IPS-NIHi11 (cell line): ENCODE data around the gene CACNB4.
"Not testable (repeated sequence)": the region's sequence is repeated elsewhere in the genome, so short reads cannot be mapped to it uniquely, and the experiment has no call there.

Experiments
- DNase-seq: peaks from one replicate; pipeline ENCODE4 v3.0.0; 2012; ENCODE audit warnings: mixed read lengths, low spot score

The CACNB4 gene

DNA sequence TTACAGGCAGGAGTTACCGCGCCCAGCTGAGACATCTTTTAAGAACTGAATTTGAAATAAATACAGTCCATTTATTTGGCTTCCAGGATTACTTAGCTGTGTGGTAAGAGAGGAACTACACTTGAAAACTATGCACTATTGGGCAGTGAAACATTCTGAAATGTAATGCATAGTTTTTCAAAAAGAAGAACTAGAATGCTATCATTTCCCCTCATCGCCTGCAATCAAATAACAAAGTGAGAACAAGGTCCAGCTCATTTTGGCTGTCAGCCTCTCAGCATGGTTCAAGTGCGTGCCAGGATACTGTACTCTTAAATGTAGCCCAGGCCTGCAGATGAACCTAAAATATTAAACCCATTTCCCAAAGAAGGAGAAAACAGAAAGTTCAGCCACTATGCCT is 194.0 kb downstream of the CACNB4 start:
- DNase-seq = no peak

DNA sequence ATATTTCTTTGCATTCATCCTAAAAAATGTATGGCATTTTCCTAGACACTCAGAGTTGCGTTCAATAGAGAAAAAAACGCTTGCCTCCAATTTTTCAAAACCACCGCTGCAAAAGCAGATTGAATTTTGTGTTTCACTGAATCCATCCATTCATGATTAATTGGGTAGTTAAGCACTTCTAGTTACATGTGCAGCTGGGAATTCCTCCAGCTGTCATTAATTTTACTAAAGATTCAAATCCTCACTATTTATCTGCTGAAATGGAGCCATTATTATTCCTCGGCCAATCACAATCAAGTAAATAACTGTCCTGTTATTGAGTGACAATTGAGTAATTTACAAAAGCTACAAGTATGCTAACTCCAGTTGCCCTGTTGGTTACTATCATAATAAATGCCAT is 194.8 kb downstream of the CACNB4 start:
- DNase-seq = no peak

DNA sequence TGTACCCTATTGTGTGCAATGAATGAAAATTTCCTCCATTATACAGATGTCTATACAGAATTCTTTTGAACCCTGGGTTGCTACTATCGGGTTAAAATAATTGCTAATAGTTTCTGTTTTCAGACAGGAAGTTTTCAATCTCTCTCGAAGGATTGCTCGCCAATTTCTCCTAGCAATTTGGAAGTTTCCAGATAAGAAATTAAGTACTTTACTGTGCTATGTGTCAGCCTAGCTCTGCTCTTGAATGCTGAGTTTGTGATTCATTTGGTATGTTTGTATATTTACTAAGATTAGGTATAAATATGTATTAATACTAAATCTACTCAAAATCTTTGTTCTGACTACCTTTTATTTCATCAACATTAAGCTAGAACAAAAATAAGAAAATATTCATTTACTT is 196.0 kb downstream of the CACNB4 start:
- DNase-seq = no peak

DNA sequence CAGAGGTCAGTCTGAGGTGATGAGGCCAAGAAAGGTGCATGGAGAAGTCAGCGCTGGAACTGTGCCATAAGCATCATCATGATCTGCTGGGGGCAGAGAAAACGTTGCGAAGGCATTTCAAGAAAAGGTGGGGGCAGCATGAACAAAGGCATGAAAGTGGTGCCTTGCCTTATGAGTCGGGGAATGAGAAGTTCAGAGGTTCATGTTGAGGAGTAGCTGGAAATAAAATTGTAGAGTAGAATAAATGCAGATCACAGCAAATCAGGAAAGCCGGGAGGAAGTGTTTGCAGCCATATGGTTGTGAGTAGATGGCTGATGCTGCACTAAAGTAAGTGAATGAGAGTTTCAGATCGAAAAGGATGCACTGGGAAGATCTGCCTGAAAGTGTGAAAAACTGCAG is 198.5 kb downstream of the CACNB4 start:
- no peak for DNase-seq

DNA sequence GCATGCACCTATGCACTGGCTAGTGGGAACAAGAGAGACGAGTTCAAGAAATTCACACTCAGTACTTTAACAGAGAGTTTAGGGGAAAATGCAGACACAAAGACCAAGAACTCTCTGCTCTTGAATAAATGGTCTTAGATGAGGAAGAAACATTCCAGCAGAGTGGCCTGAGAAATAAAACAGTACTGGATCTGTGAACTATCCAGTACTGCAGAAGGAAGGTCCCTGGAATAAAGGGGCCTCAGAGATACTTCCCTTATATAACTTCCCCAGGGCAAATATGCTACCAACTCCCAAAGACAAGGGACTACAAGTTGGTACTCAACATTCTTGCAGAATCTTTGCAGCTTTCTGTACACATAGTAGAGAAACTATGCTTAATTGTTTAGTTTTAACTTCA is 199.7 kb downstream of the CACNB4 start:
- no peak for DNase-seq

DNA sequence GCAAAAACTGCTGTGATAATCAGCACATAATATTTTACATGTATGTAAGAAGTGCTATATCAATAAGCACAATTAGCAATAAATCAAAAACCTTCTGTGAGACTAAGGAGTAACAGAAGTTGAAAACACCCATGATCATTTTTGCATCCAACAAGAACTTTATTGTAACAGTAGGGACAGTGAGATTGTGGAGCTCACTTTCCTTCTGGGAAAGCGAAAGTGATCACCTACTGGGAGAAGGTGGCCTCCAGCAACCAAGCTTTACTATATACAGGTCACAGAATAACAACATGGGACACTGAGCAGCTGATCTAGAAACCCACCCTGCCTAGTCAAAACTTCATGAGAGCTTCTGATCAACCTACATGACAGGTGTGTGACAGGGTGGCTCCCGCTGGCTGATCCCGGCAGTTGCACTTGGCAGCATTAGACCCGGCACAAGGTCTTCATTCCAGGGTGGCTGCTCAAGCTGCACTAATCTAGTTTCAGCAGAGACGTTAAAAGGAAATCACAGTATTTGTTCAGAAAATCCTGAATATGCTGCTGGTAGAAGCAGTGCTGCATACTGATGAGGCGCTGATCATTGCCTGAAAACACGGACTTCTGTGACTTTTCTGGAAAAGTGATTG is 207.2 kb downstream of the CACNB4 start:
- DNase-seq = peak; percentile 37

DNA sequence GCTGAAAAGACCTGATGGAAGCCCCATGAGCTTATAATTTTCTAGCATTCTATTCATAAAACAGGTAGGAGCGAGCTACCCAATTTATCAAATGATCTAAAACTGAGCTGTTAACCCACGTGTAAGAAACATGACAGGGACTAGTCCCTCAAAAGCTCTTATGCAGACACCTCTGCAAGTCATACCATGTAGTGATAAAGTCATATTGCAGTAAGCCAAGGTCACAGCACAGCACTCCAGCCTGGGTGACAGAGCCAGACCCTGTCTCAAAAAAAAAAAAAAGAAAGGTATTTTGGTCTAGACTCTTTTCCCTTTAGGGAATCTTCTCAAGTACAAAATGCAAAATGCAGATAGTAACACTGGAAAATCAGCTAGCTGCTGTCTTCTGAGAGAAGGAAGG is 211.7 kb downstream of the CACNB4 start:
- DNase-seq = no peak

DNA sequence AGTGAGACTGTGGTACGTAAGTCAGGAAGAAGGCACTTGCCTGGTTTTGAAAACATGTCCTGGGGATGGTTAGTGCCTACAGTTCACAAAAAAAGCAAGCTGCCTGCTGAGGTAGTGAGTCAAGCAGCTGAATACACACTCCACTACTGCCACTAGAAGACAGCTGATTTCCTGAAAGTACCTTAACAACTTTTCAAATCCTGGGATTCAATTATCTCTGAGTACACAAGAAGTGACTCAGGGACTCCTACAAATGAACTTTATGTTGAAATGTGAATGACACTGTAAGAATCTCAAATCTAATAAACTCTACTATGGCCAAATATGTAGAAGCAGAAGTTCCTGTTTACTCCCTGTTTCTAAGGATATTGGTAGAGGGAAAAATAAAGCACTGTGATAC is 212.6 kb downstream of the CACNB4 start:
- no peak for DNase-seq

DNA sequence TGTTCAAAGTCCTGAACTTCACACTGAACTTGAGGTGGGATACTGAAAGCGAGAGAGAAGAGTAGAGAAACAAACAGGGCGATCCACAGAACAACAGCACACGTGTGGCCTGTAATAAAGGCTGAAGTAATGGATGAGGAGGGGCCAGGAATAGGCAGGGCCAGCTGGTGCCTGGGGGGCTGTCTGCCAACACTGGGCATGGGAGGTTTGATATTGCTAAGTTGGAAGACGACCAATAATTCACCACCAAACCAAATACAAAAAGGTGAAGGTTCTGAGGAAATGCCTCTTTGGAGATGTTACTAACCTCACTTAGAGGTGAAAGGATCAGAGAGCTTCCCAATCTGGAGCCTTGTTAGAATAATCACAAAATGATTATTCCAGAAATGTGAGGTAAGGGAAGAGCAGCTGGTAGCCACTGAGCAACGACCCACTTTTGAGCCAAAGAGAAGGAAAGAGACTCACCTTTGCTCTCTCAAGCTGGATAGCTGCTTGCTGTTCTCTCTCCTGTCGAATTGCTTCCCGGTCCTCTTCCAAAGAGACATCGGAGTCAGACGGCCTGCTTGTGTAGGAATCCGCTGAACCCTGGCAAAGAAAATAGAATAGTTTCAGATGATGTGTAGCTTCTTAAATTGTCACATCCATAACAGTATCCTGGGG is 215.9 kb downstream of the CACNB4 start:
- DNase-seq = no peak

DNA sequence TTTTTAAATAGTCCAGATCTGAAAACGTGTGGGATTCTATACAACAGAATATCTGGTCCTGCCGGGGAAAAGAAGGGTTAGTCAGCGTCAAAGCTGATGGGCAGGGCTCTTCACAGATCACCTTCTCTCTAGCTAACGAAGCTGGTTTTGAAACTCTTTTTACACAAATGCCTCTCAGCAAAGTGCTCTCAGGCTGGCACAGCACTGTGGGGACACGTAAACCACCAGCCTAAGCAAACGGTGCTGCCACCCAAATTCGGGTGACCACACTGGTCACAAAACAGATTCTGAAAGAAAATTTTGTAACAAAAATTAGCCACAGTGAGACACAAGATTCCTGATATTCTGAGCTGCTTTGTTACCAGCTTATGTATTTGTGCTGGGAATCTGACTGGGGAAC is 217.5 kb downstream of the CACNB4 start:
- no peak for DNase-seq

DNA sequence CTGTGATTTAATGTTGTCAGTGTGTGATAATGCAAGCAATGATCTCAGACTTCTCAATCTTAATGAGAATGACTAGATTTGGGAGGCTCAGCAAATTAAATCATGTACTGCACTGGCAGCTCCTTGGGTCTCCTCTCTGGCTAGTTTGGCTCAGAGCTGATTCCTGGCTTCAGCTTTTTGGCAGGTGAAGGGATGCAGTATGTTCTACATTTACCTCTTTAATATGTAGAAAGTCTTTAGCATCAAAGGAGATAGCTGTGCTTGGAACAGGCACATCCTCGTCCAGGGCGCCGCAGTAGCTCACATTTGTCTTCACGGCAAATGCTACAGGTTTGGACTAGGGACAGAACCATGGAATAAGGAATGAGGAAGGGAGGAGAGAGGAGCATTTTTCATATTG is 218.3 kb downstream of the CACNB4 start:
- no peak for DNase-seq

DNA sequence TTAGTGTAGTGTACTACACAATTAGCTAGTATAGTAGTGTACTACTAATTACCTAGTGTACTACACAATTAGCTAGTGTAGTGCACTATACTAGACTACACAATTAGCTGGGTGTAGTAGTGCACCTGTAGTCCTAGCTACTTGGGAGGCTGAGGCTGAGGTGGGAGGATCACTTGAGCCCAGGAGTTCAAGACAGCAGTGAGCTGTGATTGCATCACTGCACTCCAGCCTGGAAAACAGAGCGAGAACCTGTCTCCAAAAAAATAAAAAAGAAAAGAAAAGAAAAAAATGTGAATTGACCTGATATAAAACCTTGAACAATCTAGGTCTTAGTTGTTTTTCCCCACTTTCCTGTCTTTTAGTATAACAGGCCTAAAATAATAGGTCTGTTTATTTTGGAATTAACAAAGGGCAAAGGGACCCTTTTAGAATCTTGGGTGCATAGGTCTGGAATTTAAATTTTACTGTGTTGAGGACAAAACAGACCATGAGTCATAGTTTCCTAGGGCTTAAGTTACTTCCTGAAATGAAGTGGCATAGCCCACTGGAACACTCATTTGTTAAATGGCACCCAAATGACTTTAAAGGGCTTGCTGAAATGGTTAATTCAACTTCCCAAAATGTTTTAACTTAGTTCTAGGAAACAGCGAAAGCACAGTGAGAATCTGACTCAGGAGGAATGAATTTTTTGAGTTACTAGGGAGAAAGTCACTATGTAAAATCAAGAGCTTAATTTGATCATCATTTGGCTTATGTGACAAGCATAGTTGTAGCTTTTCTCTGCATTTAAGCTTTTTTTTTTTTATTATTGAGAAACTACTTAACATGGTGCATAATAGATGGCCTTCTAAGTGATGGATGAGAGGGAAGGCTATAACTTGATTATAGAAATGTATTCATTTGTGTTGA is 219.9 kb downstream of the CACNB4 start:
- peak; percentile 18 for DNase-seq

DNA sequence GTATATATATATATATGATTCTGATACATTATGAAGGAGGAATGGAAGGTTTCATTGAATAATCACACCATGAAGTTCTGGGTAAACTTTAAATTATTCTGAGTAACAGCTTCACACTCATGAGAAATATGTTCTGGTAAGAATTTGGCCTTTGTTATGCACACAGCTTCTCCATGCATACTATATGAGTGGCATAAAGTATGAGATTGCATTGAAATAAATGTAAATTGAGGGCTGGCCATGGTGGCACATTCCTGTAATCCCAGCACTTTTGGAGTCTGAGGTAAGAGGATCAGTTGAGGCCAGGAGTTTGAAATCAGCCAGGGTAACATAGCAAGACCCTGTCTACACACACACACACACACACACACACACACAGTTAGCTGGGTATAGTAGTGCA is 220.6 kb downstream of the CACNB4 start:
- DNase-seq = no peak

DNA sequence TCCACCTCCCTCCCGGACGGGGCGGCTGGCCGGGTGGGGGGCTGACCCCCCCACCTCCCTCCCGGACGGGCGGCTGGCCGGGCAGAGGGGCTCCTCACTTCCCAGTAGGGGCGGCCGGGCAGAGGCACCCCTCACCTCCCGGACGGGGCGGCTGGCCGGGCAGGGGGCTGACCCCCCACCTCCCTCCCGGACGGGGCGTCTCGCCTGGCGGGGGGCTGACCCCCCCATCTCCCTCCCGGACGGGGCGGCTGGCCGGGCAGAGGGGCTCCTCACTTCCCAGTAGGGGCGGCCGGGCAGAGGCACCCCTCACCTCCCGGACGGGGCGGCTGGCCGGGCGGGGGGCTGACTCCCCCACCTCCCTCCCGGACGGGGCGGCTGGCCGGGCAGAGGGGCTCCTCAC is 223.2 kb downstream of the CACNB4 start:
- not testable (repeated sequence) for DNase-seq

DNA sequence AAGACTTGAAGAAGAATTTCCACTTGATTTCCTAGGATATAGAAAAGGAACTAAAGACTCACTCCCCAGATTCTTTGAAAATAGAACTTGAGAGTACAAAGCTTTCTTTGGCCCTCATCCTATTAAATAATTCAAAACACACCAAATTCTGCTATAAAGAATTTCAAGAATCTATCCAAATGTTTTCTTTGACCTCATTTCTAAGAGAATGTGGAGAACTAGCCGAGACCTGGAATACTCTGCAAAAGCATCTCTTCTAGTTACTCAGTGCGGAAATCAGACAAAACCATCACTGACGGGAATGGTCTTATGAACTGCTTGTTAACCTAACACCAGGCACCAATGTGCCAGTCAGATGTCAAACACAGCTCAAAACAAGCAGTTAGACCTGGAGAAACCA is 226.4 kb downstream of the CACNB4 start:
- no peak for DNase-seq

DNA sequence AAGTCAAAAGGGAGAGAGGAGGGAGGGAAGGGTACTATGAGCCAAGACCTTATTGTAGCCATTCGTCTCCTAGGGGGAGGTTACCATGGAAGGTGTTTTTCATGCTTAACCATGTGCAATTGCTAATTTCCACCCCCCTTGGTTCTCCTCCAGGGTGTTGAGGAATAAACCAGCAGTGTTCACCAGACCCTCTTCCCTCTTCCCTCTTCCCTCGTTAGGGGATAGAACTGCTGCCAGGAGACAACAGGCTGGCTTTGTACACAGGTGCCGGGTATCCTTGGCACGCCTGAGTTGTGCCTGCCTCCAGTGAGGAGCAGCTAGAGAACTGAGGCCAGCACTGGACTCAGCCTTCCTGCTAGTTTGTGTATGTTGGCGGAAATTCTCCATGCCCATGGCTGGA is 229.6 kb downstream of the CACNB4 start:
- no peak for DNase-seq

DNA sequence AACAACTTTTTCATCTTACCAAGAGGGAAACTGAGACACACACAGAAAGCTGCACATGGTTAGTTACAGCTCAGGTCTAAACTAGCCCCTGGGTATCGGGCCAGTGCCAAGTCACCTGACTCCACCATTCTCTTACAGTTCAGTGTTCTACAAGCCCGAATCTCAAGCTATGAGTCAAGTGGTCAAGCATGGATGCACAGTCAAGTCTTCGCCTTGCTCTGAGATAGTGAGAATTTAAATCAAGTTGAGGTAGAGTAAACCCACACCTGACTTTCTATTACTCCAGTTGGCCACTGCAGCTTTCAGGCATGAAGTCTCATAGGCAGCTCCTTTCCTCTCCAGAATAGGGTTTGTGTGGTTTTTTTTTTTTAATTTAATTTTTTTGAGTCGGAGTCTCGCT is 236.1 kb downstream of the CACNB4 start:
- DNase-seq = peak; percentile 17

DNA sequence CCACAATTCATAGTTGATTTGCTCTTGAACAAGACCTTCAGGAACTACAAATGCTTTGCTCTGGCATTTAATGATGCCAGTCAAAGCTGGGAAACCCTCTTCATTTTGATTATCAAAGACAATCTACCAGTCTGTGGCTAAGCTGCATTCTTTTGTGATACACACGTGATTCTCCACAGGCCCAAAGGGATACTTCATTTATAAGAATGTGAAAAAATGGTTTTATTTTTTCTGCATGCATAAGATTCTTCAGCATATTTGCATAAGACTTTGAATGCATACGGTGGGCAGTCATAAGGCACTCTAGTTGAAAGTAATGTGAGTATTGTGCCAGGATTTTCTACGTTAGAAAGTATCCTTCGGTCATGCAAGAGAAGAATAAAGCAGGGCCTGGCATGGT is 237.7 kb downstream of the CACNB4 start:
- DNase-seq = no peak

DNA sequence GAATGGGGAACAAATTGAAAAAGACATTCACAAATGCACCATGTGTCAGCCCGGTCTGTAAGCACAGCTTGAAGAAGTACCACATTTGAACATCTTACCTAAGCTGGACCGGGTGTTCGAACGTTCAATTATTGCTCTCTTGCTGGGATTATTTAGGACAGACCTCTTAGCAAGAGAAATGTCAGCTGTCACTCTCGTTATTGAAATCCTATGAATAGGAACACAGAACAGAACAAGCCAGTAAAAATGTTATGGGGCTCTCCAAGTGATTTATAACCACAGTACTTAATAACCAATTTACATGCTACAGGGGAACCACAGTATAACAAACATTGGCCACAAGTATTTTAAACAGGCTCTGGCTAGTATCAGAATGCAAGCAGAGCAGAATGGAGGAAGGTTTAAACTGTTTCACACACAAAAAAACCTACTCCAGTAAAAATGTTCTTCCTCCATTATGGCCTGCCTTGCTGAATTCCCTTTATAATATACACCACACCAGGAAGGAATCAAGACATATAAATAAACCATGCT is 238.2 kb downstream of the CACNB4 start:
- no peak for DNase-seq

DNA sequence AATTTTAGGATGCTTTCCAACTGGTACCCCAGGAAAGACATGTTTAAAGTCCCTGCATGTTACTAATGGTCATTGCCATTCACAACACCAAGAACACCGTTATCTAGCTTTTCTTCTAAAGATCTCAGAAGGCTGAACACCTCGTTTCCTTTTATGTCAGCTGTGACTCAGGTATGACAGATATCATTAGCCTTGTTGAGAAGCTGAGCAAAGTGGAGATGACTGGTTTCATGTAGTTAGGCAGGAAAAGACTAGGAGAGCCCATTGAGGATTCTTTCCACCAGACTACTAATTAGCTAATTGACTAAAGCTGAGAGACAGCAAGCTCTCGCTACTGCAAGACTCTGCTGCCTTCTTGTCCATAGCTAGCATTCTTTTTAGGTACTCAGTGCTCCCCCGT is 238.6 kb downstream of the CACNB4 start:
- DNase-seq = no peak

DNA sequence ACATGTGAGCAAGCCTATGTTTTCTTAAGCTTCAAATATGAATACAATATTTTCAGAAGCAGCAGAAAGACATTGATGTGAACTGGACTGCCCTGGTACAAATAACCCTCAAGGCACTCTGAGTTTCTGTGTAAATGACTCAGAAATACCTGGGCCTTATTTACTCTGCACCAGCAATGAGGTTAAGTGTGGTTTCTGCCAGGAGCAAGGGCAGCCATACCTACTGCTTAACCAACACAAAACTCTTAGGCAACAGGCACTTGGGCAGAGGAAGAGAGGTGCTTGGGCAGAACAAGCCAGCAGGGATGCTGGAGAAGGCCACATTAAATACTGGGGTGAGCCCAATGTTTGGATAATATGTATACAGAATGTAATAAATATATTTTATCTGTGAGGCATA is 241.2 kb downstream of the CACNB4 start:
- DNase-seq = no peak

DNA sequence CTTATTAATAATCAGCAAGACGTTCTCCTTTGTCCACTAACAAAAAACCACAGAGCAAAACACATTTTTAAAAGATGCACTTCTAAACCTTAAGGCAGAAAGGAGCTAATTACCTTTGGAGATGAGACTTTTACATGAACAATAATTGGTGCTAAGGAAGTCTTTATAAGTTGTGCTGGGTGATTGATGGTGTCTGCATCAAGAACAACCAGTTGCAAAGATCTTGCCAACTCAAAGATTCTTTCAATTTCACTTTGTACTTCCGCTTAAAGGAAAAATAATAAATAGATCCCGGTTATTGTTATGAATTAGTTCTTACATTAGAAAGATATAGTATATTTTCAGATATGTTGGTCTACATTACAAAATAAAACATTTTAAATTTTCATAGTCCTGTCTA is 243.7 kb downstream of the CACNB4 start:
- DNase-seq = no peak
